NCI-H1694 (cell line): ENCODE measurements around the gene ALK.
A peak's percentile ranks its signal among the peaks of the same experiment; 100 is the strongest.

Source experiments
- DNase-seq: peaks from one replicate; lab custom pipeline; 2025; lab: John Stamatoyannopoulos, UW

Gene ALK

GRCh38 chr2:29706171-29706720 is 215.1 kb downstream of the ALK start:
- no peak for DNase-seq

- DNase-seq = no peak
Observed at GRCh38 chr2:29705616-29706015, 215.8 kb downstream of the ALK start.

- no peak for DNase-seq
Observed at GRCh38 chr2:29703336-29703735, 218.1 kb downstream of the ALK start.

- no peak for DNase-seq
Observed at GRCh38 chr2:29702276-29702675, 219.1 kb downstream of the ALK start.

- DNase-seq = no peak
Observed at GRCh38 chr2:29700560-29700959, 220.8 kb downstream of the ALK start.

GRCh38 chr2:29699045-29699444 is 222.3 kb downstream of the ALK start:
- DNase-seq = no peak

GRCh38 chr2:29698216-29698615 is 223.2 kb downstream of the ALK start:
- no peak for DNase-seq

- no peak for DNase-seq
Observed at GRCh38 chr2:29697715-29698114, 223.7 kb downstream of the ALK start.

GRCh38 chr2:29697181-29697580 is 224.2 kb downstream of the ALK start:
- no peak for DNase-seq

- no peak for DNase-seq
Observed at GRCh38 chr2:29694741-29695140, 226.6 kb downstream of the ALK start.

GRCh38 chr2:29691391-29691950 is 229.9 kb downstream of the ALK start:
- DNase-seq = no peak

- DNase-seq = no peak
Observed at GRCh38 chr2:29689666-29690065, 231.7 kb downstream of the ALK start.

GRCh38 chr2:29688429-29688828 is 233.0 kb downstream of the ALK start:
- DNase-seq = no peak

- DNase-seq = no peak
Observed at GRCh38 chr2:29687121-29687520, 234.3 kb downstream of the ALK start.

GRCh38 chr2:29676886-29677453 is 244.4 kb downstream of the ALK start:
- no peak for DNase-seq

GRCh38 chr2:29664578-29664977 is 256.8 kb downstream of the ALK start:
- no peak for DNase-seq

- DNase-seq = no peak
Observed at GRCh38 chr2:29663268-29663667, 258.1 kb downstream of the ALK start.

GRCh38 chr2:29662861-29663260 is 258.5 kb downstream of the ALK start:
- no peak for DNase-seq

GRCh38 chr2:29660201-29660600 is 261.2 kb downstream of the ALK start:
- DNase-seq = no peak

- DNase-seq = no peak
Observed at GRCh38 chr2:29659178-29659577, 262.2 kb downstream of the ALK start.

GRCh38 chr2:29657674-29658073 is 263.7 kb downstream of the ALK start:
- no peak for DNase-seq

- no peak for DNase-seq
Observed at GRCh38 chr2:29655391-29656086, 265.8 kb downstream of the ALK start.

GRCh38 chr2:29650631-29651097 is 270.7 kb downstream of the ALK start:
- peak; percentile 52 for DNase-seq
